GM18867 (cell line): ENCODE results near the gene CMTM7.
A peak's percentile ranks its signal among the peaks of the same experiment; 100 is the strongest.
"Not testable (repeated sequence)": the region's sequence is repeated elsewhere in the genome, so short reads cannot be mapped to it uniquely, and the experiment has no call there.

Experiments
- ATAC-seq: cut with Tn5 transposase; IDR thresholded peaks from one replicate; pipeline ENCODE4 v1.9.1; 2021; ENCODE audit warnings: mild to moderate bottlenecking, moderate library complexity; ENCODE audit not compliant: unreplicated experiment

Gene CMTM7

GRCh38 chr3:32381922-32382321 lies 9.7 kb upstream of the CMTM7 start:
- no peak for ATAC-seq

- ATAC-seq = no peak
Observed at GRCh38 chr3:32383136-32383711, 8.4 kb upstream of the CMTM7 start.

GRCh38 chr3:32384938-32385337 lies 6.7 kb upstream of the CMTM7 start:
- ATAC-seq = no peak

GRCh38 chr3:32387512-32387911 lies 4.1 kb upstream of the CMTM7 start:
- ATAC-seq = no peak

- not testable (repeated sequence) for ATAC-seq
Observed at GRCh38 chr3:32389577-32389976, 2.1 kb upstream of the CMTM7 start.

GRCh38 chr3:32392536-32393302 lies 1.1 kb downstream of the CMTM7 start:
- ATAC-seq = no peak

- no peak for ATAC-seq
Observed at GRCh38 chr3:32395496-32395895, 3.8 kb downstream of the CMTM7 start.

- ATAC-seq = no peak
Observed at GRCh38 chr3:32397941-32398340, 6.3 kb downstream of the CMTM7 start.

GRCh38 chr3:32398531-32398930 lies 6.9 kb downstream of the CMTM7 start:
- ATAC-seq = no peak

- ATAC-seq = no peak
Observed at GRCh38 chr3:32399030-32399620, 7.5 kb downstream of the CMTM7 start.

- ATAC-seq = peak; percentile 2
Observed at GRCh38 chr3:32401126-32401525, 9.5 kb downstream of the CMTM7 start.

GRCh38 chr3:32401556-32402081 lies 10.0 kb downstream of the CMTM7 start:
- ATAC-seq = peak; percentile 66

- no peak for ATAC-seq
Observed at GRCh38 chr3:32403663-32404062, 12.0 kb downstream of the CMTM7 start.

GRCh38 chr3:32404714-32405113 lies 13.1 kb downstream of the CMTM7 start:
- ATAC-seq = no peak

GRCh38 chr3:32405155-32405554 lies 13.5 kb downstream of the CMTM7 start:
- no peak for ATAC-seq

GRCh38 chr3:32405711-32406323 lies 14.2 kb downstream of the CMTM7 start:
- no peak for ATAC-seq

- no peak for ATAC-seq
Observed at GRCh38 chr3:32406486-32407408, 15.1 kb downstream of the CMTM7 start.

GRCh38 chr3:32410367-32411246 lies 19.0 kb downstream of the CMTM7 start:
- ATAC-seq = no peak

GRCh38 chr3:32411442-32411841 lies 19.8 kb downstream of the CMTM7 start:
- ATAC-seq = no peak

- no peak for ATAC-seq
Observed at GRCh38 chr3:32412887-32413286, 21.2 kb downstream of the CMTM7 start.
